Activated effector memory CD4-positive, alpha-beta T cell treated with Interleukin-2 at 50 U/mL for 16 hours (primary cell): Measurements from ENCODE around the gene SAMM50.

Experiments used
- DNase-seq: peaks from one replicate; pipeline ENCODE4 v3.0.0-alpha.2; 2020

The SAMM50 gene

DNA sequence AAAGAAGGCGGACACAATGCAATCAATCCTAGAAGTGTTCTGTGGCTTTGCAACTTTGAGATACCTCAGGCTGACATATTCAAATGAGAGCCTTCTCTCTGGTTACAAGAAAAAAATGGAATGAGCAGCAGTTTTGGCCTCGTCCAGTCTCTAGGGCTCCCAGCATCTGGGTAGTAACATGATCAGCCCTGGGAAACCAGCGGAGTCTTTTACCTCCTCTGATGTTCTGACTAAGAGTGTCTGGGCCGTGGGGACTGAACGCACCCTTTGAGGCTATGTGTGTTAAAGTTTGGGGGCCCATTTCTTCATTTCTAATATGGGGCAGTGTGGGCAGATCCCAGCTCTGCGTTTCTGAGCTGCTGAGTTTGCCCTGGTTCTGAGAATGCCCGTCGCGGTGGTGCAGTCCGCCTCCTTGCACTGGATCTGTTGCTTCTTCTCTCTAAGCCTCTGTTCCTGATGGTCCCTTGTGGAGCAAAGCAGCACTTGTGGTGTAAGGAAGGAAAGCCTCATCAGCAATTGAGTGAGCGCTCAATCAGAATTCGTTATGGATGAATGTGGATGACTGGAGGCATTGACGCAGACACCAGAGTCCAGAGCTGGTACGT, 77.0 kb downstream of the SAMM50 start:
- DNase-seq, result no peak

DNA sequence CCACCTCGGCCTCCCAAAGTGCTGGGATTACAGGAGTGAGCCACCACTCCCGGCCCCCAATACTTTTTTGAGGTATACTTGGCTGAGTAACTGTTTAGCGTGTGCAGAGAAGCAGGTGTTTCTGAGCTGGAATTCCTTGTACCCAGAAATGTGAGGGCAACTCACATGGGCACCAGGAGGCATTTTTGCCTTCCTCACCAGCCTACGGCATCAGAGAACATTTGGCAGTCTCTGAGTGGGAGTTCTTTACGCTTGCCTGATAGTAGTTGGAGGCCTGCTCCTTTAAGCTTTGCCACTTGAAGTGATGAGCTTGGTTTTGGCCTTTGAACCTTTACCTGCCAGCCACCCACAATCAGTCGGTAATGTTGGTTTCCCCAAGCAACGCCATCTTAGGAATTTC, 78.0 kb downstream of the SAMM50 start:
- DNase-seq, result no peak

DNA sequence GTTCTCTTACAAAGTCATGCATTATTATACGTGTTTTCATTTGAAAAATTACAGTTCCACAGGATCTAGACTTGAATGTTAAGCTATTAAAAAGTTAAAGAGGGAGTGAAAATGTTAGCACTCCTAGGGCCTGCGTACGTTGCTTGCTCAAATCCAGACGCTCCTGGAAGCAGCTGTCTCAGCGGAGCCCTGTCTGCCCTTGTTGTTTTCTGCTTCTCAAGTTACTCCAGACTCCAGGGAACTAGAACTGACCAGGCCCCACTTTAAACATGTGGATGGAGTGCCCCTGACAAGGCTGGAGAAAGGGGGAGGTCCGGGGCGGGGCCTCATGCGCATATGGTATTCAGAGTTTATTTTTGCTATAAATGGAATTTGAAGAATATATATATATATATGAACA, 78.5 kb downstream of the SAMM50 start:
- DNase-seq, result no peak

DNA sequence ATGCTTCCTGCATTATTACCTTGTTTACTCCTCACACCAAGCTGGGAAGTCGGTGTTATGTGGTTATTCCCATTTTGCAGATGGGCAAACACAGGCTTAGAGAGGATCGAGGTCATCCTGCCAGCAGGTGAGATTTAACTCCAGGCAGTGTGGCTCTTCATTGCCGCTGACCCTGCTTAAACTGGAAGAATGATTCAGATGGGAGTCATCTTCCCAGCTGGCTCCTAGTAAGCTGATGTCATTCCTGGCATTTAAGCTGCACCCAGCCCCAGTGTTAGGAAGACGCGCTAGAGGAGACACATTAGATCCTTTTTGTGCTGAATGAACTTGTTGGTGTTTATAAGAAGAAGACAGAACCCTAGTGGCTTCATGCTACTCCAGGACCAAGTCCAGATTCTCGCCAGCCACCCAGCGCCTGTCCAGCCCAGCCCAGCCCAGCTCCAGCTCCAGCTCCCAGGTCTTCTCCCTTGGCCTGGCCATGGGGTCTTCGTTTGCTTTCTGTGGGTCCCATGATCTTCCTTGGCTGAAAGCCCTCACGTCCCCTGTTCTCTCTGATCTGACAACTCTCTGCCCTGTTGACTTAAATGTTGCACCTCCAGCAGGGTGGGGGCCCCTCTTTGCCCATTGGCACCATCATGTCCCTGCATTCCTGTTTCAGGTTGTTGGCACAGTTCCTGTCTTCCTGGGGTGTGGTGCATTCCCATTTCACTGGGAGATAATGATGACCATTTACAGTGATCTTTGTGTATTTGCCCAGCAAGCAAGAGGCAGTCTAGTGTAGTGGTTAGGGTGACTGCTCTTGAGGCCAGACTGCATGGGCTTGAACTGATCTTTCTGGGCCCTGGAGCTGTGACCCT, 82.5 kb downstream of the SAMM50 start:
- DNase-seq, result no peak

DNA sequence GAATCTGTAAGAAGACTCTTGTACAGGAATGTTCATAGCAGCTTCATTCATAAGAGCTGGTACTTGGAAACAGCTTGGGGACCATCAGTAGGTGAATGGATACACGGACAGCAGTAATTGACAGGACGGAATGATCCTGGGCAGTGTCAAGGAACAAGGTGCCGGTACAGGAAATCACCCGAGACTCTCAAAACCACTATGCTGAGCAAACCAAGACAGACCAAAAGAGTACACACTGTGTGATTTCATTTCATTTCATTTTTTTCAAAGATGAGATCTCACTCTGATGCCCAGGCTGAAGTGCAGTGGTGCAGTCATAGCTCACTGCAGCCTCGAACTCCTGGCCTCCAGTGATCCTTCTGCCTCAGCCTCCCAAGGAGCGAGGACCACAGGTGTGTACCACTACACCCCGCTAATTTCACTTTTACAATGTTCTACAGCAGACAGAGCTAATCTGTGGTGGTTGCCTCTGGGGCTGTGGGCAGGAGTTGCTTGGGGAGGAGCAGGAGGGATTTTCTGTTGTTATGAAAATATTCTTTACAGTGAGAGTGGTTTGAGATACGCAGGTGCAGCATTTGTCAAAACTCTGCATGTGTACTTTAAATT, 84.4 kb downstream of the SAMM50 start:
- DNase-seq, result no peak

DNA sequence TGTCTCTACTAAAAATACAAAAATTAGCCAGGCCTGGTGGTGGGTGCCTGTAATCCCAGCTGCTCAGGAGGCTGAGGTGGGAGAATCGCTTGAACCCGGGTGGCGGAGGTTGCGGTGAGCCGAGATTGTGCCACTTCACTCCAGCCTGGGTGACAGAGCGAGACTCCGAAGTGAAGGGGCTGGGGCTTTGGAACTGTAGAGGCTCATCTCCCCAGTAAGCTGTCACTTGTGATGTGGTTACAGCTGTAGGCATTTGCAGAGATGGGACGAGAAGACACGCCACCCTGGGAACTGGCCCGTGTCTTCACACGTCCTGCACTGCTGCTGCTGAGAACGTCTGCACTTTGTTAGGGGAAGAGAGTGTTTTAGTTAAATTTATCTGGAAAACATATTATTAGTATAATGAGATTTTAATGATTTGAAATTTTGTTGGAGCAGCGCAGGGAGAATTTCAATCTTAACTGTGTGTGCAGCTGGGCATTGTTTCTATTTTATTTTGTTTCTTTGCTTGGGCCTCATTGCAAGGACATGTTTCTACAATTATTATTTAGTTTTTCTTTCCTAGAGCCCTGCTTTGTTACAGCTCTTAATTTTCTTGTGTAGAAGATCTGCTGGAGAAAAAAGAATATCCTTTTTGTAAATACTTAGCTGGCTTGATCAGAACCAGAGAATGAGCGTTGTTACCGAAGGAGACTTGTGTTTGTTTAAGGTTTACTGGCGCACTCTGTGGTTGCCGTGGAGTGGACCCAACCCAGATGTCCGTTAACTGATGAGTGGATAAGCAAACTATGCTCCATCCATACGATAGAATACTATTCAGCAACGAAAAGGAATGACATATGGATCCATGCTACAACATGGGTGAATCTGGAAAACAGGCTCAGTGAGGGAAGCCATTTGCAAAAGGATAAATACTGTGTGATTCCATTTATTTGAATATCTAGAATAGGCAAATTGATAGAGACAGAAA, 87.3 kb downstream of the SAMM50 start:
- DNase-seq, result no peak

DNA sequence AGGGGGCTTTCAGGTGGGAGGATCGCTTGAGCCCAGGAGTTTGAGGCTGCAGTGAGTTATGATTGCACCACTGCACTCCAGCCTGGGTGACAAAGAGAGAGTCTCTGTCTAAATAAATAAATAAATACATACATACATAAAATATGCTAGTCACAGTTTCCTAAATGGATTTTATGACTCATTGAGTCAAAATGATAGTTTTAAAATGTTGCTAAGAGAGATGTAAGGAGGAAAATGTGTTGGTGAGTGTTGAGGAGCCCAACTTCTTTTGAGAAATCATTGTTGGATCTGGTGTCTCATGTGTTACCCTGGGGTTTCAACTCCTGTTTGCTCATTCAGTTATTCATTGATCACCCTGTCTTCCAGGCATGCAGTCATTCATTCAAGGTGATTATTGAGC, 89.9 kb downstream of the SAMM50 start:
- DNase-seq, result no peak
